ENCODE measurements around the gene B3GALT5. TPM values are rescaled to one million over a fixed set of nuclear protein-coding genes. Genes with fewer than 3 reads are reported as not detected.

B3GALT5 gene
- total RNA-seq, 1 experiment from 2014 or later, result 0.18 TPM

GRCh38 chr21:39611551-39612190 is 1.1 kb upstream of the B3GALT5 start:
- H3K27ac Mint-ChIP-seq (ENCODE audit: unreplicated experiment), result no peak overlapping the region
- intact Hi-C loops (cut with micrococcal nuclease; ENCODE audit: unreplicated experiment), result no loop called here
- no peak for TF ChIP-seq CTCF (IDR thresholded peaks at IDR 0.05; ENCODE audit: insufficient read depth in 1 of 2, low read depth in 1 of 2, low read length in 1 of 2, severe bottlenecking in 1 of 2, unreplicated experiment in 1 of 2)
- DNase-seq, result no peak
- ChIA-PET CTCF (no interaction called here), POLR2A (no interaction called here)
- no peaks in the 10 kb centered on the region for H3K36me3 Mint-ChIP-seq (ENCODE audit: insufficient read depth, unreplicated experiment)
- H3K4me1 Mint-ChIP-seq (ENCODE audit: low read depth, unreplicated experiment), result peaks cover 13% of the 10 kb centered on the region
- H3K27me3 Mint-ChIP-seq (ENCODE audit: insufficient read depth, unreplicated experiment), result peaks cover 7% of the 10 kb centered on the region
- no TSS peak for BruUV-seq (replicated peaks)
- H3K4me3 ChIP-seq (ENCODE audit: low read depth, low read length), result no peak overlapping the region
- H3K9me3 Mint-ChIP-seq (ENCODE audit: unreplicated experiment), result no peaks in the 10 kb centered on the region
- no peak overlapping the region for H3K4me3 Mint-ChIP-seq (ENCODE audit: unreplicated experiment)
- no peaks in the 10 kb centered on the region for H3K9me3 ChIP-seq
- no peaks in the 10 kb centered on the region for H3K36me3 ChIP-seq (ENCODE audit: control insufficient read depth, insufficient read depth, low read length)
- peaks cover 2% of the 10 kb centered on the region; the same call in 1 of the 2 replicates for H3K27me3 ChIP-seq (replicated peaks; ENCODE audit: control insufficient read depth, insufficient read depth, low read length)
- H3K4me1 ChIP-seq, result peaks cover 19% of the 10 kb centered on the region

- CTCF ChIA-PET, result no interaction called here
- peaks cover 19% of the 10 kb centered on the region for H3K4me1 ChIP-seq
- peaks cover 2% of the 10 kb centered on the region; the same call in 1 of the 2 replicates for H3K27me3 ChIP-seq (replicated peaks; ENCODE audit: control insufficient read depth, insufficient read depth, low read length)
- peak overlapping the region; percentile 31 for H3K4me3 ChIP-seq (ENCODE audit: low read depth, low read length)
- Mint-ChIP-seq H3K36me3 (ENCODE audit: insufficient read depth, unreplicated experiment) (no peaks in the 10 kb centered on the region), H3K27ac (ENCODE audit: unreplicated experiment) (no peak overlapping the region), H3K27me3 (ENCODE audit: insufficient read depth, unreplicated experiment) (peaks cover 7% of the 10 kb centered on the region), H3K4me1 (ENCODE audit: low read depth, unreplicated experiment) (peaks cover 14% of the 10 kb centered on the region), H3K9me3 (ENCODE audit: unreplicated experiment) (no peaks in the 10 kb centered on the region), H3K4me3 (ENCODE audit: unreplicated experiment) (peak overlapping the region; percentile 60)
- BruUV-seq (replicated peaks), result no TSS peak
- H3K36me3 ChIP-seq (ENCODE audit: control insufficient read depth, insufficient read depth, low read length), result no peaks in the 10 kb centered on the region
- TF ChIP-seq CTCF (IDR thresholded peaks at IDR 0.05; ENCODE audit: insufficient read depth in 1 of 2, low read depth in 1 of 2, low read length in 1 of 2, severe bottlenecking in 1 of 2, unreplicated experiment in 1 of 2), result no peak
- H3K9me3 ChIP-seq, result no peaks in the 10 kb centered on the region
- intact Hi-C loops (cut with micrococcal nuclease; ENCODE audit: unreplicated experiment), result no loop called here
- POLR2A ChIA-PET, result no interaction called here
- DNase-seq, result no peak
Observed at GRCh38 chr21:39613041-39613934, 548 bp downstream of the B3GALT5 start.

- no peaks in the 10 kb centered on the region for H3K36me3 ChIP-seq (ENCODE audit: control insufficient read depth, insufficient read depth, low read length)
- no peak overlapping the region for H3K27ac Mint-ChIP-seq (ENCODE audit: unreplicated experiment)
- intact Hi-C loops (cut with micrococcal nuclease; ENCODE audit: unreplicated experiment), result no loop called here
Observed at GRCh38 chr21:39616211-39616772, 3.6 kb downstream of the B3GALT5 start.

More at GRCh38 chr21:39616211-39616772, 3.6 kb downstream of the B3GALT5 start:
- no peak for TF ChIP-seq CTCF (IDR thresholded peaks at IDR 0.05; ENCODE audit: insufficient read depth in 1 of 2, low read depth in 1 of 2, low read length in 1 of 2, severe bottlenecking in 1 of 2, unreplicated experiment in 1 of 2)
- no peak for DNase-seq
- BruUV-seq (replicated peaks), result no TSS peak
- Mint-ChIP-seq H3K4me1 (ENCODE audit: low read depth, unreplicated experiment) (peaks cover 8% of the 10 kb centered on the region), H3K36me3 (ENCODE audit: insufficient read depth, unreplicated experiment) (no peaks in the 10 kb centered on the region), H3K4me3 (ENCODE audit: unreplicated experiment) (no peak overlapping the region), H3K27me3 (ENCODE audit: insufficient read depth, unreplicated experiment) (peaks cover 7% of the 10 kb centered on the region), H3K9me3 (ENCODE audit: unreplicated experiment) (no peaks in the 10 kb centered on the region)
- 0 out of 2 replicates have a peak, but pooled peaks cover 4% of the 10 kb centered on the region for H3K4me1 ChIP-seq
- ChIA-PET CTCF (no interaction called here), POLR2A (no interaction called here)
- no peak overlapping the region for H3K4me3 ChIP-seq (ENCODE audit: low read depth, low read length)
- H3K9me3 ChIP-seq, result no peaks in the 10 kb centered on the region
- peaks cover 2% of the 10 kb centered on the region; the same call in 1 of the 2 replicates for H3K27me3 ChIP-seq (replicated peaks; ENCODE audit: control insufficient read depth, insufficient read depth, low read length)
